ENCODE data around the gene CCL18.
"Not testable (repeated sequence)": the region's sequence is repeated elsewhere in the genome, so short reads cannot be mapped to it uniquely, and the experiment has no call there.

The CCL18 gene

DNA sequence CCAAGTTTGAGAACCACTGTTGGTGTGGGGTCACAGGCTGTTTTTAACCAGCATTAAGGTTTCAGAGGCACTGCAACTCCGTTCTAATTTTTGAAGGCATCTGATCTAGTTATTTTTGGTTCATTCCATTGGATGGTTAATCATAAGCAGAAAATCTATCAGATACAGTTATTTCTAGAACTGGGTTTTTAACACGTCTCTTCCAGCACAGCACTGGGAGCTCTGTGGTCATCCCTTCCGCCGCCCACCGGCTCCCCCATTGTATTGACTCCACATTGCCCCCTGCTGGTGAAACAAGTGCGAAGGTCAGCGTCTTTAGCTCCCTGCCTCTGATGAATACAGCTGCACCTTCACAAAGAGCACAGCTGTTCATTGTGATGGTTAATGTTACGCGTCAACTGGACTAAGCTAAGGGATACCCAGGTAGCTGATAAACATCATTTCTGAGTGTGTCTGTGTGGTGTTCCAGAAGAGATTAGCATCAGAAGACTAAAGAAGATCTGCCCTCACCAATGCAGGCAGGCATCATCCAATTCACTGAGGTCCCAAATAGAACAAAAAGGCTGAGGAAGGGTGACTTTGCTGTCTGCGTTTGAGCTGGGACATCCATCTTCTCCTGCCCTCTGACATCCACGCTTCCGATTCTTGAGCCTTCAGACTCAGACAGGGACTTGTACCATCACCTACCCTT lies 8.5 kb downstream of the CCL18 start:
- DNase-seq, result peak; percentile 23

DNA sequence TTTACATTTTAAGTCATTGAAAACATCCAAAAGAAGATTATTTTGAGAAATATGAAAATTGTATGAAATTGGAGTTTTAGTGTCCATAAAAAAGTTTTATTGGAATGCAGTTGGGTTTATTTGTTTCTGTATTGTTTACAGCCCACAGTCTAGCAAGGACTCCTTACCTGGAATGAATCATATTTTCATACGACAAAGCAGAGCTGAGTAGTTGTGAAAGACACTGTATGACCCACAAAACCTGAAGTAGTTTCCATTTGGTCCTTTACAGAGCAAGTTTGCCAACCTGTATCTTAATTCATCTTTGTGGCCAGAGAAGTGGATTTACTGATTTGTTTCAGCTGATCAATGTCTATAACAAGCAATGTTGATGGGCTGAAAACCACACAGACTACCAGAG lies 10.3 kb downstream of the CCL18 start:
- DNase-seq, result no peak

DNA sequence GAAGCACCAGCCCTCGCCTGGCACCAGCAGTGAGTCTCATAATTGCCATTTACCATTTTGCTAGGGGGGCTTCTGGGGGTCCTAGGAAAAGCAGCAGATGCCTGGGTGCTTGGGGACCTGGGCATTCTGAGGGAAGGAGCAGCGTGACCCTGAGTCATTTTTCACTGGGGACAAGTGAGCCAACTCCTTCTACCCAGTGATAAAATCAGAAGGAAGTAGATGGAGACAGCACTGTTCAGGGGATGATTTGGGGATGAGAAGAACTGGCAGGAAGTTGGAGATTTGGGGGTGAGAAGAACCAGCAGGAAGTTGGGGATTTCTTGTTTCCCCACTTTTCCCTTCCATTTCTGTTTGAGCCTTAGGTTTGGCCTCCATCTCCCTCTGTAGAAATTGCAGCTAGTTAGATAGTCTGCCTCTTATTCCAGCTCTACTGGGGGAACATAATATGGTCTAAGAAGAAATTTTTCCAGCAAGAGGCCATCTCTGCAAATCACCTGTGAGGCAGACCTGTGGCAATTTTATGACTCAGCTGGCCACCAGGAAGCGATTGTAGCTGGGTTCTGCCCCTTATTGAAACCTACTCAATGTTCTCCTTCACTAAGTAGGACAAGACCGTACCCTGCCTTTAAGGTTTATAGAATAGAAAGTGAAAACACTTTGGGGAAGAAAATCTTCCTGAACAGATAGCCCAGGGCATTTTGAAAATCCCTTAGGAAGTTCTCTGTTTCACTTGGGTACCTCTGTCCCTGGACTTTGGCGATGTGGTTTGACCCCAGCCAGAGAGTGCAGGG lies 17.8 kb downstream of the CCL18 start:
- not testable (repeated sequence) for DNase-seq

- DNase-seq, result not testable (repeated sequence)
Measured at GRCh38 chr17:36082482-36083120, 18.5 kb downstream of the CCL18 start.

GRCh38 chr17:36083691-36084090 lies 19.6 kb downstream of the CCL18 start:
- not testable (repeated sequence) for DNase-seq

GRCh38 chr17:36085765-36086164 lies 21.7 kb downstream of the CCL18 start:
- no peak for DNase-seq

GRCh38 chr17:36086791-36087190 lies 22.7 kb downstream of the CCL18 start:
- no peak for DNase-seq

- not testable (repeated sequence) for DNase-seq
Measured at GRCh38 chr17:36087471-36087870, 23.4 kb downstream of the CCL18 start.

- not testable (repeated sequence) for DNase-seq
Measured at GRCh38 chr17:36087897-36088572, 24.0 kb downstream of the CCL18 start.

DNA sequence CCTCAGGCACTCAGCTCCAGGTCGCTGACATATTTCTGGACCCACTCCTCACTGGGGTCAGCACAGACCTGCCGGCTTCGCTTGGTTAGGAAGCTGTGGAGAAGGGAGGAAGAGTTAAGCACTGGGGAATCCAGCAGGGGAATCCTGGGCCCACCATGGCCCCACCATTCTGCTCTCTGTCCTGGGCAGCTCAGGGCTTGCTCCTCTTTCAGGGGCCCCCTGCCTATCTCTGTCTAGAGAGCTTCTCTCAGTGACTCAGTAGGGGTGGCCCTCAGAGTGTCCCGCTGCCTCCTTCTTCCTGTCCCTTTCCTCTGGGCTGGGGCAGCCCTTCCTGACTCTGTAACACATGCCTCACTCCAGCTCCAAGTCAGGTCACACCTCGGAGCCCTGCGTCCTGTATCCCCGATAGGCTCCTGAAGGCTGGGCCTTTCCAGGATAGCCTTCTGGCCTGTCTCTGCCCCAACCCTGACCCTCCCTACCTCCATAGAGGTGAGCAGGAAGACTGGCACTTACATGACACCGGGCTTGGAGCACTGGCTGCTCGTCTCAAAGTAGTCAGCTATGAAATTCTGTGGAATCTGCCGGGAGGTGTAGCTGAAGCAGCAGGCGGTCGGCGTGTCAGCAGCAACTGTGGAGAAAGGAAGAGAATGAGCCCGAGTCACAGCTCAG lies 24.7 kb downstream of the CCL18 start:
- DNase-seq, result no peak

DNA sequence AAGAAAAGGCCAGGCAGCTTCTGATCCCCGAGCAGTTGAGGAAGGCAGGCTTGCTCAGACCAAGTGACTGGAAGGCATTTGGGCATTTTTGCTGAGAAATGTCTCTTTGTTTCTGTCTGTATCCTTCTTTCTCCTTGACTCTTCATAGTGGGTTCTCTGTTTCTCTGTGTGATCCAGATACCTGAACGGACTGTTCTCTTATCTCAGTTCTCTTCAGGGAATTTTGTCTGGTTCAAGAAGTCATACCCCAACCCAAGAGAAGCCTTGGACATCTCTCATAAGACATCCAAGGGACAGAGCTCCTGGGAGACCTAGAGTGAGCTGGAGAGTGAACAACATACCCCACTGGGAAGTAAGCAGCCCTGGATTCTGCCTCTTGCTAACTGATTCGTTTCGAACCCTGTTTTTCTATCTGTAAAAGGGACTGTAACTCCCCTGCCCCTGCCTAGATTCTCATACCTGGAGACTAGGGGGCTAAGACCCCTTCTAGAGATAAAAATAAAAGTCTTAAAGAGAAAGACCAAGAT lies 25.3 kb downstream of the CCL18 start:
- DNase-seq, result no peak

- DNase-seq, result no peak
Measured at GRCh38 chr17:36089888-36090836, 26.1 kb downstream of the CCL18 start, which contains the start of gene CCL3. CCL3 (minus strand) TSS chr17:36090143; CDS start chr17:36090058, 85 bp downstream.

DNA sequence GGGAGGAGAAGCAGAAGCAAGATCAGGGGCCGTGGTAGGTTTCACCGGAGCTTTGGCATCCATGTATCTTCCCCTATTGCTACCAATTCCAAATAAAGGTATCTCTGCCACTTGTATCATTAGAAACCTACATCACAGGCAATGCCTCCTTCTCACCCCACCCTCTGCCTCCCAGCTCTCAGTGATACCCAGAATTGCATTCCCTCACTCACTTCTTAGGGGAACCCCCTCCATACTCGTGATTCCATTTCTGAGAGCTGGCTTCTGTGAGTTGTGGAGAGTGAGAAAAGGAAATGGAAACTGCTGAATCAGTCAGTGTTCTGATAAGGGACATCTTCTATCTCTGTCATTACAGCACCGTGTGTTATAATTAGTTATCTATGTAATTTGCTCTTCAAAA lies 28.2 kb downstream of the CCL18 start:
- DNase-seq, result no peak

DNA sequence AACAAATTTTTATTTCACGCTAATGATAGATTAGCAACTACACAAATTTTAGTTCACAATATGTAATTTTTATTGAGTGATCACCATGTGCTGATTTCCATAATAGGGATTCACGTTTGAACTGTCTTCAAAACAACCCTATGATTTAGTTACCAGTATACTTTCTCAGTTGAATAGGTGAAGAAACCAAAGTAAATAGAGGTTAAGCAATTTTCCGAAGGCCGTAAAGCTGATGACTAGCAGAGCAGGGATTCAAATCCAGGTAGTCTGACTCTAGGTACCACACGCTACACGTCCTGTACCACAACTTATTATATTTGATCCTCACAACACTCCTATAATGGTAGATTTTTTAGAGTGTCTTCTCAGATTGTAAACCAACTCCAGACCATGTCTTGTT lies 28.6 kb downstream of the CCL18 start:
- DNase-seq, result not testable (repeated sequence)

DNA sequence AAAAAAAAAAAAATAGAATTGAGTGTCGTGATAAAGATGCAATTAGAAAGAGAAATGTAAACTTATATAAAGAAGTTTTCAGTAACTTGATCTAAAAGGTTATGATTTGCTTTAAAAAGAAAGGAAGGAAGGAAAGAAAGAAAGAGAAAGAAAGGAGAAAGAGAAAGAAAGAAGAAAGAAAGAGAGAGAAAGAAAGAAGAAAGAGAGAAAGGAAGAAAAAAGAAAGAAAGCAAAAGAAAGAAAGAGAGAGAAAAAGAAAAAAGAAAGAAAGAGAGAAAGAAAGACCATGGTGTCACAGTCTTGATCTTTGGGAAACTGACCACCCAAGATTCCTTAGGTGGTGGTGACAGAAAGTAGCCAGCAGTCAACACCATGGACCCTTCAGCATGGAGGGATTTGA lies 30.2 kb downstream of the CCL18 start:
- DNase-seq, result no peak

DNA sequence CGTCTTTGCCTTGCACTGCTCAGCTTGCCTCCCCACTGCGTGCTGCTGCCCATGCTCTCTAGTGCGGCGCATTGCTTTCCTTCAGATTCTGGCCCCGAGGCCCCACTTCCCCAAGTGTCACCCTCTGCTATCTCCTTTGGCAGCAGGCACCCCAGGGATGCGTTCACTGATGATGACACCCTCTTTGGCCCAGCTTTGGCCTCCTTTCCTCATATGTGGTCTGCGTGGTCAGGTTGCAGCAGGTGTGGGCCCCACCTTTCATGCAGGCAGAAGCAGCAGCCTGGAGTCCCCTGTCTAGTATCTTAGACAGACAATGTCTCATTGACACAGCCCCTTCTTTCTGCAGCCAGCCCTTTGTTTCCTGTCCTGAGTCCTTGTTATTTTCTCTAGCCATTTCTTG lies 30.7 kb downstream of the CCL18 start:
- DNase-seq, result no peak

DNA sequence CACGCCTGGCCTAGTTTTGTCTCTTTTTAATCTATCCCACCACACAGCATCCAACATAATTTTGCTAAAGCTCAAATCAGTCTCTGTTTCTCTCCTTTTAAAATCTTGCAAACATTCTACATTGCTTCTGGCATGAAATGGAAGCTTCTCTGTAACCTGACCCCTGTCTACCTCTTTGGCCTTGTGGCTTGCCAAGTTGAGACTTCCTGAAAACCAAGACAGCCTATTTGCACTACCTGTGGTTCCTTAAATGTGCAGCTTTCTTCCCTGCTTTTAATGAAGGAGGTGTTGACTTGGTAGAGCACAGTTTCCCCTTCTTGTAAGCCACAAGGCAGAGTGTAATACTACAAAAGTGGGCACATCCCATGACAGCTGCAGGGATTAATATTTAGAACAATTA lies 31.9 kb downstream of the CCL18 start:
- no peak for DNase-seq

DNA sequence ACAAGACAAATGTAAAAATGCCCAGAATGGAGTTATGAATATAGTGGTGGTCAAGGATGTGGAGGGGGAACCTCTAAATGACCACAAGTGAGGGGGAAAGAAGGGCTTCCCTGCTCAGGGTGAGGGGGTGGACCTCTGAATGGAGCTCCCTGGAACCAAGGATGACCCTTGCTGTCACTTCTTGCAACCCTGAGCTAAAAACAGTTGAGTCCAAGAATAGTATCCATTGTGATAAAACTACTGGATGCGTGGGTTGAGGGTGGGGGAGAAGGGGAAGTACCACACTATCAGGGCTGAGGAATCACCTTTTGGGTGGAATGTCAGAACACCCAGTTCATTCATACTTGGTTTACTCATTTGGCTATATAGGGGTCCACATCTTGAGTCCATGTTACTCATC lies 34.9 kb downstream of the CCL18 start:
- DNase-seq, result not testable (repeated sequence)

DNA sequence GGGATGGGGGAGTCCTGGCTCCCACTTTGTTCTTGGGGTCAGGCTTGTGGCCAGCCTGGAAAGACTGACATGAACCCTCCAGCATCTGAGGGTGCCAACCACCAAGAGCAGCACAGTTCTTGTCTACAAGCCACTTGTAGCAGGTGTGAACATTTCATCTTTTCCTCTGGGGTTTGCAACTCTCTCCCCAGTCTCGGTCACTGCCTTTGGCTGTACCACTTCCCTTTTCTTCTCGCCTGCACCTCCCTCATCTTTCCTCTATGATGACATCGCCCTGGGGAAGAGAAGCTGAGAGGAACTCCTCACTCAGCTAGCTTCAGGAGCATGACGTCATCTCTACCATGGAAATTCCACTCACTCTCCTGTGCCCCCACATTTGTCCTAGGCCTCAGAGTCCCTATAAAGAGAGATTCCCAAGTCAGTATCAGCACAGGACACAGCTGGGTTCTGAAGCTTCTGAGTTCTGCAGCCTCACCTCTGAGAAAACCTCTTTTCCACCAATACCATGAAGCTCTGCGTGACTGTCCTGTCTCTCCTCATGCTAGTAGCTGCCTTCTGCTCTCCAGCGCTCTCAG lies 39.4 kb downstream of the CCL18 start, which contains the start of gene CCL4:
CCL4 (plus strand) TSS at position 427 of the 575 bp plus-strand sequence; CDS start at position 506, 79 bp downstream.
- DNase-seq, result not testable (repeated sequence)

- DNase-seq, result not testable (repeated sequence)
Measured at GRCh38 chr17:36104246-36104645, 40.2 kb downstream of the CCL18 start.

All from NCI-H1436 (cell line).